Naive thymus-derived CD4-positive, alpha-beta T cell (primary cell): ENCODE measurements around the gene ACTR3C. TPM values are rescaled to one million over a fixed set of nuclear protein-coding genes. Genes with fewer than 3 reads are reported as not detected.
"Not testable (repeated sequence)": the region's sequence is repeated elsewhere in the genome, so short reads cannot be mapped to it uniquely, and the experiment has no call there.

Experiments used
- ATAC-seq: fragments of 150-1000 bp; cut with Tn5 transposase; 2 replicates; pipeline ENCODE4 v1.10.0; 2021; ENCODE audit warnings: mild to moderate bottlenecking, moderate library complexity
- CTCF ChIA-PET: fragments of 350-600 bp; sonication (Branson Sonifier 250); formaldehyde crosslinking; loops from one replicate; lab custom pipeline; 2021; ENCODE audit warnings: antibody characterized with exemption; lab: Charles Lee
- POLR2A ChIA-PET: fragments of 350-600 bp; sonication (Branson Sonifier 250); formaldehyde crosslinking; loops from one replicate; lab custom pipeline; 2021; ENCODE audit warnings: antibody characterized with exemption, inconsistent platforms; lab: Charles Lee
- DNase-seq, 9 donors: peaks; one replicate each; pipeline versions ENCODE4 v3.0.0 to v3.0.0-alpha.2; 2020 to 2022; ENCODE audit warnings: mixed read lengths in 1 of 9
- H3K27ac ChIP-seq: one replicate; pipeline ENCODE4 v1.7.0; 2013; ENCODE audit warnings: mild to moderate bottlenecking, low read depth, low read length, moderate library complexity
- H3K27me3 ChIP-seq, 2 donors: one replicate each; pipeline ENCODE4 v1.7.0; 2013; ENCODE audit warnings: low read length in 2 of 2, mild to moderate bottlenecking in 2 of 2, moderate library complexity in 2 of 2; ENCODE audit not compliant: control insufficient read depth in 2 of 2, insufficient read depth in 2 of 2
- H3K36me3 ChIP-seq, 3 experiments: 1 replicate in 2 of 3; 2 replicates in 1 of 3; pipeline ENCODE4 v1.7.0; 2013; ENCODE audit warnings: low read length in 3 of 3, mild to moderate bottlenecking in 3 of 3, moderate library complexity in 1 of 3; ENCODE audit not compliant: insufficient read depth in 3 of 3, control insufficient read depth in 2 of 3
- H3K4me1 ChIP-seq, 2 donors: one replicate each; pipeline ENCODE4 v1.7.0; 2013; ENCODE audit warnings: low read length in 2 of 2, mild to moderate bottlenecking in 2 of 2, moderate library complexity in 1 of 2; ENCODE audit not compliant: control insufficient read depth in 2 of 2, insufficient read depth in 2 of 2
- H3K4me3 ChIP-seq: 2 replicates; pipeline ENCODE4 v1.7.0; 2013; ENCODE audit warnings: mild to moderate bottlenecking, low read length
- H3K9me3 ChIP-seq, 3 experiments: 1 replicate in 2 of 3; 2 replicates in 1 of 3; pipeline ENCODE4 v1.7.0; 2013; ENCODE audit warnings: low read length in 3 of 3; ENCODE audit not compliant: control insufficient read depth in 2 of 3
- H3K27ac Mint-ChIP-seq, 9 donors: one replicate each; pipeline ENCODE4 v1.8.0; 2020 to 2022; ENCODE audit warnings: mixed read lengths in 9 of 9, mild to moderate bottlenecking in 8 of 9, moderate library complexity in 5 of 9, inconsistent platforms in 2 of 9
- H3K27me3 Mint-ChIP-seq, 5 donors: one replicate each; pipeline ENCODE4 v1.8.0; 2021 to 2022; ENCODE audit warnings: mixed read lengths in 5 of 5, mild to moderate bottlenecking in 1 of 5
- H3K36me3 Mint-ChIP-seq, 5 donors: one replicate each; pipeline ENCODE4 v1.8.0; 2020 to 2022; ENCODE audit warnings: mixed read lengths in 5 of 5, mild to moderate bottlenecking in 3 of 5, inconsistent platforms in 1 of 5
- H3K4me1 Mint-ChIP-seq, 7 donors: one replicate each; pipeline ENCODE4 v1.8.0; 2020 to 2022; ENCODE audit warnings: mixed read lengths in 7 of 7, mild to moderate bottlenecking in 3 of 7, inconsistent platforms in 1 of 7
- H3K4me3 Mint-ChIP-seq, 10 donors: one replicate each; pipeline ENCODE4 v1.8.0; 2020 to 2022; ENCODE audit warnings: mild to moderate bottlenecking in 10 of 10, mixed read lengths in 10 of 10, moderate library complexity in 6 of 10, inconsistent platforms in 2 of 10
- H3K9me3 Mint-ChIP-seq, 11 donors: one replicate each; pipeline ENCODE4 v1.8.0; 2020 to 2022; ENCODE audit warnings: mixed read lengths in 11 of 11, mild to moderate bottlenecking in 4 of 11, inconsistent platforms in 1 of 11, moderate library complexity in 1 of 11
- intact Hi-C, 2 donors: fragments of 100-400 bp; cut with micrococcal nuclease; formaldehyde crosslinking; loops; one replicate each; pipeline ENCODE4 v1.15.1; 2023
- polyA plus RNA-seq, 2 donors: library from polyadenylated mRNA; unstranded; fragments of 300-500 nt; fragmentation: Illumina TruSeq; gene quantifications; one replicate each; pipeline ENCODE4 v1.2.3, GENCODE V29; 2021
- total RNA-seq, 6 experiments: library from RNA in 5 of 6; stranded (reverse) in 5 of 6; gene quantifications; 1 replicate in 5 of 6; 2 replicates in 1 of 6; pipeline ENCODE4 v1.2.3 and lab custom pipeline; 2021 to 2026

Gene ACTR3C
- total and polyA plus RNA-seq, 7 experiments from 2014 or later = 4.8 to 13.2 (median 8.5) TPM

DNA sequence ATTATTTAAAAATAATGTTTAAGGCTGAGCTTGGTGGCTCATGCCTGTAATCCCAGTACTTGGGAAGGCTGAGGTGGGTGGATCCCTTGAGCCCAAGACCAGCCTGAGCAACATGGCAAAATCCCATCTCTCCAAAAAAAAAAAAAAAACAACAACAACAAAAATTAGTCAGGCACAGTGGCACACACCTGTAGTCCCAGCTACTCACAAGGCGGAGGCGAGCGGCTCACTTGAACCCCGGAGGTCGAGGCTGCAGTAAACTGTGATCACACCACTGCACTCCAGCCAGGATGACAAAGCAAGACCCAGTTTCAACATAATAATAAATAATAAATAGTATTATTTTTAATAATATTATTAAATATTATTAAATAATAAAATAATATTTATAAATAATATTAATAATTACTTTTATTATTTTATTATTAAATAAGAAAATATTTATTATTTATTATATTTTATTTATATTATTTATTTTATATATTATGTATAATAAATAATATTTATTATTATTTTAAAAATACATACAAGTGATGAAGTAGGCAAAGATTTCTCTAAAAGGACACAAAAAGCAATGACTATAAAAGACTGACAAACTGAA lies 8.6 kb downstream of the ACTR3C start:
- no peaks in the 10 kb centered on the region for H3K9me3 ChIP-seq
- no peaks in the 10 kb centered on the region for H3K27me3 ChIP-seq
- H3K4me3 ChIP-seq = no peak overlapping the region
- H3K36me3 ChIP-seq = no peaks in the 10 kb centered on the region
- CTCF ChIA-PET = interaction anchor here (0.6 to 0.7 kb wide), 2 partner anchors 309 to 797 kb away, joined by 3 to 4 read pairs; no protein-coding TSS in a partner anchor
- Mint-ChIP-seq H3K27me3 (no peaks in the 10 kb centered on the region), H3K36me3 (peaks cover 0 to 15% (median 6%) of the 10 kb centered on the region in 5 donors), H3K27ac (no peak overlapping the region), H3K4me1 (peaks cover 0 to 8% (median 2%) of the 10 kb centered on the region in 7 donors), H3K9me3 (no peaks in the 10 kb centered on the region), H3K4me3 (no peak overlapping the region)
- no peaks in the 10 kb centered on the region for H3K4me1 ChIP-seq
- DNase-seq (no peak), ATAC-seq (no peak)
- POLR2A ChIA-PET = interaction anchor here (0.6 to 1.3 kb wide), 2 partner anchors 332 to 444 kb away, joined by 4 to 5 read pairs; no protein-coding TSS in a partner anchor
- intact Hi-C loops = no loop called here
- H3K27ac ChIP-seq = no peak overlapping the region

DNA sequence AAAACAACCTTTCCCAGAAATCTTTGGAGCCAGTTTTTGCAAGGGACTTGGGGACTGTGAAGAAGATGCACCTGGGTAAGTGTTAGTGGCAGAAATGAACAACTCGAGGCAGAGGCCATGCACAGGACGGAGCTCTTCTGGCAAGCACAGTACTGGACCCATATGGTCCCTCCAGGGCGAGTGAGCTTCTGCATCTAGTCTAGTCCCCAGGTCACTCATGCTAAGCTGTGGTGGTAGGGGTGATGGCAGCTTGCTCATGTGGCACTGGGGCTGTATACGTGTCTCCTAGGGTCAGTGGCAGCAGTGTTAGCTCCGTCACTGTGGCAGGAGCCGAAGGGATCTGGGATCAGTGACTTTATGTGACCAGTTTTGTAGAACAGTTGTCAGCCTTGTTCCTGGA lies 9.5 kb downstream of the ACTR3C start:
- ChIA-PET POLR2A (no interaction called here), CTCF (interaction anchor here (0.6 kb wide), 1 partner anchor 798 kb away, joined by 4 read pairs; no protein-coding TSS in a partner anchor)
- Mint-ChIP-seq H3K27me3 (no peaks in the 10 kb centered on the region), H3K9me3 (no peaks in the 10 kb centered on the region), H3K4me3 (no peak overlapping the region), H3K36me3 (peaks cover 0 to 15% (median 6%) of the 10 kb centered on the region in 5 donors), H3K4me1 (peaks cover 0 to 8% (median 0%) of the 10 kb centered on the region in 7 donors), H3K27ac (no peak overlapping the region)
- H3K9me3 ChIP-seq = no peaks in the 10 kb centered on the region
- H3K27me3 ChIP-seq = no peaks in the 10 kb centered on the region
- H3K27ac ChIP-seq = no peak overlapping the region
- intact Hi-C loops = no loop called here
- H3K36me3 ChIP-seq = no peaks in the 10 kb centered on the region
- ATAC-seq (no peak), DNase-seq (no peak)
- no peak overlapping the region for H3K4me3 ChIP-seq
- no peaks in the 10 kb centered on the region for H3K4me1 ChIP-seq

DNA sequence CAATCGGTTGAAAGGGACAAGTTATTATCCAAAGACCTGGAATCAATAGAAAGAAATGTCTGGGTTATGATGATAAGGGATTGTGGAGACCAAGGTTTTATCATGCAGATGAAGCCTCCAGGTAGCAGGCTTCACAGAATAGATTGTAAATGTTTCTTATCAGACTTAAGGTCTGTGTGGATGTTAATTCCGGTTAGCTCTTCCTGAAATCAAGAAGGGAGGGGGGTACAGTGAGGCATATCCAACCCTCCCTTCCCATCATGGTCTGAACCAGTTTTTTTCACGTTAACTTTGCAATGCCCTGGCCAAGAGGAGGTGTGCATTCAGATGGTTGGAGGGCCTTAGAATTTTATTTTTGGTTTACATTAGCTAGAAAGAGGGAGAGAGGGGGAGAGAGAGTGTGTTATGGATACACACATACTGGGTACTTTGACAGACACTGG lies 10.0 kb downstream of the ACTR3C start:
- Mint-ChIP-seq H3K4me3 (no peak overlapping the region), H3K36me3 (peaks cover 0 to 14% (median 6%) of the 10 kb centered on the region in 5 donors), H3K27ac (no peak overlapping the region), H3K9me3 (no peaks in the 10 kb centered on the region), H3K27me3 (no peaks in the 10 kb centered on the region), H3K4me1 (peaks cover 0 to 8% (median 3%) of the 10 kb centered on the region in 7 donors)
- Histone ChIP-seq H3K4me3 (no peak overlapping the region), H3K27me3 (no peaks in the 10 kb centered on the region), H3K9me3 (no peaks in the 10 kb centered on the region), H3K36me3 (no peaks in the 10 kb centered on the region), H3K4me1 (no peaks in the 10 kb centered on the region), H3K27ac (no peak overlapping the region)
- no peak for ATAC-seq
- ChIA-PET CTCF (no interaction called here), POLR2A (interaction anchor here (0.5 to 1.9 kb wide), 2 partner anchors 10 to 1492 kb away, joined by 3 to 5 read pairs; partner anchors contain the start of genes ACTR3C and LRRC61)
- no peak for DNase-seq
- intact Hi-C loops = no loop called here

DNA sequence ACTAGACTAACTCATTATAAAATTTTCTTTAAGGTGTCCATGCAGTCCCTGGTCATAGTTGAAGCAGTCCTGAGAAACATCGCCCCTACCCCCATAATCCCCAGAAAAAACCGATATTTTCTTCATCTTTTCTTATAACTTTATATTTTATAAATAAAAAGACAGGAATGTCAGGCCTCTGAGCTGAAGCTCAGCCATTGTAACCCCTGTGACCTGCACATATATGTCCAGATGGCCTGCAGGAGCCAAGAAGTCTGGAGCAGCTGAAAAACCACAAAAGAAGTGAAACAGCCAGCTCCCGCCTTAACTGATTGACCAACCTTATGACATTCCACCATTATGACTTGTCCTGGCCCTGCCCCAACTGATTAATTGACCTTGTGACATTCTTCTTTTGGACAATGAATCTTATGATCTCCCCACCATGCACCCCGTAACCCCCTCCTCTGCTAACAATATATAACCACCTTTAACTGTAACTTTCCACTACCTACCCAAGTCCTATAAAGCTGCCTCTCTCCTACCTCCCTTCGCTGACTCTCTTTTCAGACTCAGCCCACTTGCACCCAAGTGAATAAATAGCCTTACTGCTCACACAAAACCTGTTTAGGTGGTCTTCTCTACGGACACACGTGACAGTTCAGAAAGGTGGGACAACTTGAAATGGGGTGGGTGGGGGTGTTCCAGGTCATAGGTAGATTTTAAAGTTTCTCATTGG lies 10.5 kb downstream of the ACTR3C start:
- H3K9me3 ChIP-seq, H3K4me3 Mint-ChIP-seq, H3K27me3 Mint-ChIP-seq, H3K36me3 Mint-ChIP-seq, H3K4me3 ChIP-seq, H3K27ac Mint-ChIP-seq, H3K36me3 ChIP-seq, ATAC-seq, DNase-seq, H3K9me3 Mint-ChIP-seq, intact Hi-C loops, CTCF ChIA-PET, H3K4me1 ChIP-seq, H3K27me3 ChIP-seq, H3K27ac ChIP-seq: not testable (repeated sequence)
- POLR2A ChIA-PET = interaction anchor here (0.5 to 1.9 kb wide), 2 partner anchors 11 to 1492 kb away, joined by 3 to 5 read pairs; partner anchors contain the start of genes ACTR3C and LRRC61
- peaks cover 0 to 11% (median 3%) of the 10 kb centered on the region in 7 donors for H3K4me1 Mint-ChIP-seq

DNA sequence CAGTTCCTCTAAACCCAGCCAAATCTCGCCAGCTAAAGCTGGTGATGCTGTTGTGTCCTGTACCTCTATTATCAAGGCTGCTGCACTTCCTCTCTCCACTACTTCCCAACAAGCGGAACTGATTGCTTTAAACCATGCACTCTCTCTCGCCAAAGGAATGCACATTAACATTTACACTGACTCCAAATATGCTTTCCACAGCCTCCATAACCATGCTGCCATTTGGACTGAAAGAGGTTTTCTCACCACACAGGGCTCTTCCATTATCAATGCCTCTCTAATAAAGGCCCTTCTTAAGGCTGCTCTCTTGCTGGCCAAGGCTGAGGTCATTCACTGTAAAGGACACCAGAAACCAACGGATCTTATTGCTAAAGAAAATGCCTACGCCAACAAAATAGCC lies 11.6 kb downstream of the ACTR3C start:
- Histone ChIP-seq H3K4me3 (no peak overlapping the region), H3K27me3 (no peaks in the 10 kb centered on the region), H3K9me3 (no peaks in the 10 kb centered on the region), H3K36me3 (no peaks in the 10 kb centered on the region), H3K27ac (no peak overlapping the region), H3K4me1 (no peaks in the 10 kb centered on the region)
- Mint-ChIP-seq H3K27ac (no peak overlapping the region), H3K4me1 (peaks cover 0 to 15% (median 0%) of the 10 kb centered on the region in 7 donors), H3K36me3 (peaks cover 0 to 4% (median 2%) of the 10 kb centered on the region in 5 donors), H3K27me3 (no peaks in the 10 kb centered on the region), H3K4me3 (no peak overlapping the region), H3K9me3 (peaks cover 0 to 1% (median 0%) of the 10 kb centered on the region in 11 donors)
- ATAC-seq (no peak), DNase-seq (no peak)
- POLR2A ChIA-PET = interaction anchor here (1.9 kb wide), 1 partner anchor 12 kb away, joined by 5 read pairs; the partner anchor contains the start of genes ACTR3C and LRRC61
- CTCF ChIA-PET = no interaction called here
- intact Hi-C loops = no loop called here

DNA sequence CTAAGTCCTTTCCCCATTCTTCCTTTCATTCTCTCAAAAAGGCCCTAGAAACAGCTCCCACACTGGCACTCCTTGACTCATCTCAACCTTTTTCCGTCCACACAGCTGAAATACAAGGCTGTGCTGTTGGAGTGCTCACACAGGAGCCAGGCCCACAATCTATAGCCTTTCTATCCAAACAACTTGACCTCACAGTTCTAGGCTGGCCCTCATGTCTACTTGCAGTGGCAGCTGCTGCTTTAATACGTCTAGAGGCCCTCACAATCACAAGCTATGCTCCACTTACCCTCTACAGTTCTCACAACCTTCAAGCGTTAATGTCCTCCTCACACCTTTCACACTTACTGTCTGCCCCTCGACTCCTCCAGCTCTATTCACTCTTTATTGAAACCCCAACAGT lies 12.2 kb downstream of the ACTR3C start:
- Mint-ChIP-seq H3K27ac (no peak overlapping the region), H3K9me3 (peaks cover 0 to 1% (median 0%) of the 10 kb centered on the region in 11 donors), H3K4me3 (no peak overlapping the region), H3K4me1 (peaks cover 0 to 15% (median 0%) of the 10 kb centered on the region in 7 donors), H3K27me3 (no peaks in the 10 kb centered on the region), H3K36me3 (peaks cover 0 to 4% (median 2%) of the 10 kb centered on the region in 5 donors)
- ATAC-seq = no peak
- H3K27ac ChIP-seq = no peak overlapping the region
- no peaks in the 10 kb centered on the region for H3K27me3 ChIP-seq
- no peaks in the 10 kb centered on the region for H3K36me3 ChIP-seq
- H3K4me3 ChIP-seq = no peak overlapping the region
- no peak for DNase-seq
- no peaks in the 10 kb centered on the region for H3K4me1 ChIP-seq
- ChIA-PET CTCF (no interaction called here), POLR2A (no interaction called here)
- no peaks in the 10 kb centered on the region for H3K9me3 ChIP-seq
- intact Hi-C loops = no loop called here
